HEK293 (cell line): ENCODE results near the gene PNPO.

Experiments
- CTCF ChIA-PET: fragments of 350-600 bp; formaldehyde crosslinking; extraction: SDS; loops from one replicate; lab custom pipeline; 2021; ENCODE audit warnings: antibody characterized with exemption; lab: Yijun Ruan, JAX
- POLR2A ChIA-PET: fragments of 300-600 bp; formaldehyde crosslinking; extraction: SDS; loops from one replicate; lab custom pipeline; 2020; ENCODE audit warnings: antibody characterized with exemption, inconsistent platforms; lab: Yijun Ruan, JAX
- H3K27ac ChIP-seq: fragments of 200-500 bp; sonication (Bioruptor generic); 2 replicates; pipeline ENCODE4 v1.5.1; 2014; ENCODE audit warnings: low read depth, low read length, control low read depth, inconsistent platforms; ENCODE audit errors: extremely low read depth
- H3K36me3 ChIP-seq, 2 experiments: fragments of 200-500 bp in 1 of 2; sonication (Bioruptor generic) in 1 of 2; 1 replicate in 1 of 2; 2 replicates in 1 of 2; pipeline ENCODE4 v1.5.1; 2014 to 2017; ENCODE audit warnings: inconsistent platforms in 2 of 2, low read length in 2 of 2; ENCODE audit not compliant: control insufficient read depth in 2 of 2, insufficient read depth in 1 of 2
- H3K4me1 ChIP-seq: fragments of 200-500 bp; sonication (Bioruptor generic); 2 replicates; pipeline ENCODE4 v1.5.1; 2014; ENCODE audit warnings: mild to moderate bottlenecking, low read length, inconsistent platforms; ENCODE audit not compliant: control insufficient read depth, insufficient read depth
- H3K4me3 ChIP-seq: 2 replicates; pipeline ENCODE4 v1.5.1; 2011; ENCODE audit warnings: low read depth, mild to moderate bottlenecking, control low read depth, low read length, moderate library complexity
- H3K9me3 ChIP-seq: fragments of 200-500 bp; sonication (Bioruptor generic); 2 replicates; pipeline ENCODE4 v1.5.1; 2014; ENCODE audit warnings: low read depth, low read length, inconsistent platforms; ENCODE audit not compliant: control insufficient read depth, insufficient read depth
- ATF2 ChIP-seq: fragments of 450-650 bp; formaldehyde crosslinking; IDR thresholded peaks from 2 replicates; pipeline ENCODE4 v1.5.1; 2016; ENCODE audit warnings: missing biosample characterization, missing genetic modification characterization, low read depth
- BCL6B ChIP-seq: fragments of 450-650 bp; formaldehyde crosslinking; IDR thresholded peaks from 2 replicates; pipeline ENCODE4 v1.5.1; 2017; ENCODE audit warnings: missing biosample characterization, missing genetic modification characterization
- EGR2 ChIP-seq: fragments of 450-650 bp; formaldehyde crosslinking; IDR thresholded peaks from 2 replicates; pipeline ENCODE4 v1.5.1; 2016; ENCODE audit warnings: low read depth, missing biosample characterization, missing genetic modification characterization
- FEZF1 ChIP-seq: fragments of 450-650 bp; formaldehyde crosslinking; IDR thresholded peaks from 2 replicates; pipeline ENCODE4 v1.5.1; 2016; ENCODE audit warnings: missing biosample characterization, missing genetic modification characterization
- HOXA7 ChIP-seq: sonication (generic); formaldehyde crosslinking; IDR thresholded peaks from 2 replicates; pipeline ENCODE4 v1.8.1; 2022; ENCODE audit warnings: missing genetic modification reagents, borderline replicate concordance
- KLF8 ChIP-seq: fragments of 450-650 bp; formaldehyde crosslinking; IDR thresholded peaks from 2 replicates; pipeline ENCODE4 v1.5.1; 2016; ENCODE audit warnings: missing biosample characterization, missing genetic modification characterization
- PATZ1 ChIP-seq: fragments of 450-650 bp; formaldehyde crosslinking; IDR thresholded peaks from 2 replicates; pipeline ENCODE4 v1.5.1; 2016; ENCODE audit warnings: missing biosample characterization, missing genetic modification characterization
- PRDM1 ChIP-seq: fragments of 450-650 bp; formaldehyde crosslinking; IDR thresholded peaks from 2 replicates; pipeline ENCODE4; 2016; ENCODE audit warnings: missing biosample characterization, missing genetic modification characterization
- PRDM10 ChIP-seq: fragments of 450-650 bp; formaldehyde crosslinking; IDR thresholded peaks from 2 replicates; pipeline ENCODE4 v1.5.1; 2016; ENCODE audit warnings: missing biosample characterization, missing genetic modification characterization
- PRDM6 ChIP-seq: fragments of 450-650 bp; formaldehyde crosslinking; IDR thresholded peaks from 2 replicates; pipeline ENCODE4 v1.5.1; 2017; ENCODE audit warnings: missing biosample characterization, missing genetic modification characterization
- SP7 ChIP-seq: fragments of 450-650 bp; formaldehyde crosslinking; IDR thresholded peaks from 2 replicates; pipeline ENCODE4 v1.5.1; 2016; ENCODE audit warnings: missing biosample characterization, missing genetic modification characterization
- TCF7L2 ChIP-seq: IDR thresholded peaks from 2 replicates; pipeline ENCODE4 v1.6.1; 2011; ENCODE audit warnings: low read depth, mild to moderate bottlenecking, inconsistent platforms, low read length, moderate library complexity, borderline replicate concordance
- YY1 ChIP-seq: fragments of 450-650 bp; formaldehyde crosslinking; IDR thresholded peaks from 2 replicates; pipeline ENCODE4 v1.5.1; 2018; ENCODE audit warnings: missing biosample characterization, missing genetic modification characterization
- ZBTB20 ChIP-seq: fragments of 450-650 bp; formaldehyde crosslinking; IDR thresholded peaks from 2 replicates; pipeline ENCODE4 v1.5.1; 2016; ENCODE audit warnings: missing biosample characterization, missing genetic modification characterization
- ZIC2 ChIP-seq: fragments of 450-650 bp; formaldehyde crosslinking; IDR thresholded peaks from 2 replicates; pipeline ENCODE4 v1.5.1; 2016; ENCODE audit warnings: missing biosample characterization, missing genetic modification characterization
- ZNF266 ChIP-seq: fragments of 450-650 bp; formaldehyde crosslinking; IDR thresholded peaks from 2 replicates; pipeline ENCODE4 v1.5.1; 2016; ENCODE audit warnings: missing biosample characterization, missing genetic modification characterization, low read depth
- ZNF473 ChIP-seq: fragments of 450-650 bp; formaldehyde crosslinking; IDR thresholded peaks from 2 replicates; pipeline ENCODE4 v1.5.1; 2017; ENCODE audit warnings: missing biosample characterization, missing genetic modification characterization
- ZNF521 ChIP-seq: fragments of 450-650 bp; formaldehyde crosslinking; IDR thresholded peaks from 2 replicates; pipeline ENCODE4 v1.5.1; 2017; ENCODE audit warnings: missing biosample characterization, mild to moderate bottlenecking, missing genetic modification characterization
- ZNF548 ChIP-seq: fragments of 450-650 bp; formaldehyde crosslinking; IDR thresholded peaks from 2 replicates; pipeline ENCODE4 v1.5.1; 2016; ENCODE audit warnings: missing biosample characterization, missing genetic modification characterization
- ZNF549 ChIP-seq: fragments of 450-650 bp; IDR thresholded peaks from 2 replicates; pipeline ENCODE4 v1.5.1; 2018; ENCODE audit warnings: missing biosample characterization, missing genetic modification characterization, mild to moderate bottlenecking, inconsistent platforms, moderate library complexity
- ZNF560 ChIP-seq: fragments of 450-650 bp; formaldehyde crosslinking; IDR thresholded peaks from 2 replicates; pipeline ENCODE4 v1.5.1; 2017; ENCODE audit warnings: missing biosample characterization, missing genetic modification characterization, borderline replicate concordance
- ZNF561 ChIP-seq: fragments of 450-650 bp; IDR thresholded peaks from 2 replicates; pipeline ENCODE4 v1.5.1; 2018; ENCODE audit warnings: missing biosample characterization, missing genetic modification characterization, borderline replicate concordance
- ZNF623 ChIP-seq: fragments of 450-650 bp; formaldehyde crosslinking; IDR thresholded peaks from 2 replicates; pipeline ENCODE4 v1.5.1; 2016; ENCODE audit warnings: missing biosample characterization, missing genetic modification characterization
- ZNF626 ChIP-seq: fragments of 450-650 bp; sonication (Bioruptor Pico); formaldehyde crosslinking; IDR thresholded peaks from 2 replicates; pipeline ENCODE4 v1.5.1; 2018; ENCODE audit warnings: missing biosample characterization, missing genetic modification characterization, inconsistent platforms
- ZSCAN23 ChIP-seq: fragments of 450-650 bp; formaldehyde crosslinking; IDR thresholded peaks from 2 replicates; pipeline ENCODE4 v1.5.1; 2016; ENCODE audit warnings: missing biosample characterization, missing genetic modification characterization

PNPO gene

GRCh38 chr17:47901423-47901822, 39.9 kb upstream of the PNPO start:
- no peak overlapping the region for H3K4me3 ChIP-seq

GRCh38 chr17:47902039-47902744, 39.2 kb upstream of the PNPO start:
- CTCF ChIA-PET: interaction anchor here (0.6 to 3.9 kb wide), 5 partner anchors 44 to 116 kb away, joined by 3 to 11 read pairs (median 5); partner anchors contain the start of gene SCRN2
- POLR2A ChIA-PET: interaction anchor here (0.5 kb wide), 1 partner anchor 24 kb away, joined by 4 read pairs; no protein-coding TSS in a partner anchor
- Histone ChIP-seq H3K4me1 (peaks cover under 1% of the 10 kb centered on the region; the same call in 1 of the 2 replicates), H3K4me3 (no peak overlapping the region), H3K36me3 (peaks cover 0 to 27% of the 10 kb centered on the region in 2 experiments; a peak in 2 of 3 replicates), H3K27ac (peak overlapping the region; percentile 29; the same call in 1 of the 2 replicates), H3K9me3 (no peaks in the 10 kb centered on the region)
- TF ChIP-seq ZNF266 (tag by site-specific recombination) (no peak), PRDM10 (peak; percentile 80), ZIC2 (tag by site-specific recombination) (peak; percentile 85), FEZF1 (tag by site-specific recombination) (peak; percentile 29; the same call in 1 of the 2 replicates), ZBTB20 (tag by site-specific recombination) (no peak), BCL6B (tag by site-specific recombination) (no peak)

More at GRCh38 chr17:47901423-47901822, 39.9 kb upstream of the PNPO start:
- Histone ChIP-seq H3K9me3 (no peaks in the 10 kb centered on the region), H3K27ac (no peak overlapping the region), H3K36me3 (peaks cover 0 to 27% of the 10 kb centered on the region in 2 experiments; a peak in 2 of 3 replicates), H3K4me1 (peaks cover 4% of the 10 kb centered on the region; the same call in 1 of the 2 replicates)
- TF ChIP-seq ZSCAN23 (tag by site-specific recombination): no peak
- TF ChIP-seq PRDM1 (tag by site-specific recombination): no peak
- TF ChIP-seq PRDM6 (tag by site-specific recombination): no peak
- TF ChIP-seq HOXA7 (CRISPR knock-in tag): no peak
- TF ChIP-seq ZNF560 (tag by site-specific recombination): no peak
- no peak for TF ChIP-seq SP7 (tag by site-specific recombination)
- TF ChIP-seq KLF8 (tag by site-specific recombination): no peak
- no peak for TF ChIP-seq TCF7L2
- no peak for TF ChIP-seq PATZ1
- TF ChIP-seq ZNF626 (tag by site-specific recombination): no peak
- no peak for TF ChIP-seq YY1 (tag by site-specific recombination)
- no peak for TF ChIP-seq ZNF549 (tag by site-specific recombination)
- no peak for TF ChIP-seq ATF2 (tag by site-specific recombination)
- no peak for TF ChIP-seq ZNF561 (tag by site-specific recombination)
- no peak for TF ChIP-seq ZNF623 (tag by site-specific recombination)
- no peak for TF ChIP-seq ZNF473 (tag by site-specific recombination)
- no peak for TF ChIP-seq ZNF548 (tag by site-specific recombination)
- no peak for TF ChIP-seq EGR2 (tag by site-specific recombination)
- no peak for TF ChIP-seq ZNF521 (tag by site-specific recombination)
- ChIA-PET POLR2A (no interaction called here), CTCF (interaction anchor here (1.6 kb wide), 1 partner anchor 60 kb away, joined by 5 read pairs; the partner anchor contains the start of gene SCRN2)
